CD8-positive, alpha-beta memory T cell (primary cell): ENCODE measurements around the gene RPS5. TPM values are rescaled to one million over a fixed set of nuclear protein-coding genes. Genes with fewer than 3 reads are reported as not detected.

Experiments
- CTCF ChIA-PET: fragments of 350-600 bp; sonication (Branson Sonifier 250); formaldehyde crosslinking; loops from one replicate; lab custom pipeline; 2021; ENCODE audit warnings: antibody characterized with exemption; lab: Charles Lee
- POLR2A ChIA-PET: fragments of 350-600 bp; sonication (Branson Sonifier 250); formaldehyde crosslinking; loops from one replicate; lab custom pipeline; 2021; ENCODE audit warnings: antibody characterized with exemption; lab: Charles Lee
- DNase-seq, 5 donors: peaks; one replicate each; pipeline versions ENCODE4 v3.0.0 to v3.0.0-alpha.2; 2020 to 2022; ENCODE audit warnings: mixed read lengths in 1 of 5
- H3K27ac ChIP-seq: one replicate; pipeline ENCODE4 v1.7.0; 2013; ENCODE audit warnings: low read depth, mild to moderate bottlenecking, low read length, moderate library complexity
- H3K27me3 ChIP-seq: 2 replicates; pipeline ENCODE4 v1.7.0; 2013; ENCODE audit warnings: low read length, mild to moderate bottlenecking; ENCODE audit not compliant: insufficient read depth, poor library complexity, severe bottlenecking
- H3K36me3 ChIP-seq: 2 replicates; pipeline ENCODE4 v1.7.0; 2013; ENCODE audit warnings: mild to moderate bottlenecking, low read length, moderate library complexity; ENCODE audit not compliant: insufficient read depth
- H3K4me1 ChIP-seq: 2 replicates; pipeline ENCODE4 v1.7.0; 2013; ENCODE audit warnings: mild to moderate bottlenecking, low read length, moderate library complexity; ENCODE audit not compliant: insufficient read depth
- H3K4me3 ChIP-seq: 2 replicates; pipeline ENCODE4 v1.7.0; 2013; ENCODE audit warnings: mild to moderate bottlenecking, low read length
- H3K9me3 ChIP-seq: 2 replicates; pipeline ENCODE4 v1.7.0; 2013; ENCODE audit warnings: mild to moderate bottlenecking, low read length
- H3K27ac Mint-ChIP-seq, 8 donors: one replicate each; pipeline ENCODE4 v1.8.0; 2020 to 2021; ENCODE audit warnings: mixed read lengths in 8 of 8, mild to moderate bottlenecking in 6 of 8, inconsistent platforms in 3 of 8, moderate library complexity in 3 of 8
- H3K27me3 Mint-ChIP-seq, 2 donors: one replicate each; pipeline ENCODE4 v1.8.0; 2020 to 2021; ENCODE audit warnings: mixed read lengths in 2 of 2, mild to moderate bottlenecking in 1 of 2, moderate library complexity in 1 of 2
- H3K36me3 Mint-ChIP-seq, 3 donors: one replicate each; pipeline ENCODE4 v1.8.0; 2020 to 2021; ENCODE audit warnings: mixed read lengths in 3 of 3, inconsistent platforms in 1 of 3, mild to moderate bottlenecking in 1 of 3
- H3K4me1 Mint-ChIP-seq, 3 donors: one replicate each; pipeline ENCODE4 v1.8.0; 2020 to 2021; ENCODE audit warnings: mixed read lengths in 3 of 3, inconsistent platforms in 1 of 3, mild to moderate bottlenecking in 1 of 3
- H3K4me3 Mint-ChIP-seq, 7 donors: one replicate each; pipeline ENCODE4 v1.8.0; 2020 to 2021; ENCODE audit warnings: mixed read lengths in 7 of 7, mild to moderate bottlenecking in 6 of 7, moderate library complexity in 4 of 7, inconsistent platforms in 2 of 7
- H3K9me3 Mint-ChIP-seq, 5 donors: one replicate each; pipeline ENCODE4 v1.8.0; 2020 to 2022; ENCODE audit warnings: mixed read lengths in 5 of 5, mild to moderate bottlenecking in 3 of 5, moderate library complexity in 2 of 5, inconsistent platforms in 1 of 5
- polyA plus RNA-seq: library from polyadenylated mRNA; unstranded; fragments of 300-500 nt; fragmentation: Illumina TruSeq; gene quantifications from one replicate; pipeline ENCODE4 v1.2.3, GENCODE V29; 2021
- total RNA-seq, 2 experiments: library from RNA; stranded (reverse); gene quantifications; one replicate each; pipeline ENCODE4 v1.2.3, GENCODE V29; 2021

The RPS5 gene
- total and polyA plus RNA-seq, 3 experiments from 2014 or later: 1,069 to 1,639 (median 1,588) TPM

GRCh38 chr19:58407658-58408151 is 20.6 kb downstream of the RPS5 start:
- Histone ChIP-seq H3K9me3 (no peaks in the 10 kb centered on the region), H3K27ac (peak overlapping the region; percentile 93), H3K27me3 (no peaks in the 10 kb centered on the region), H3K36me3 (no peaks in the 10 kb centered on the region), H3K4me3 (peak overlapping the region; percentile 94), H3K4me1 (peaks cover 18% of the 10 kb centered on the region)
- CTCF ChIA-PET: no interaction called here
- no peaks in the 10 kb centered on the region for H3K9me3 Mint-ChIP-seq
- DNase-seq: no peak
- peak overlapping the region; percentile 94 to 98 (median 96) for H3K27ac Mint-ChIP-seq
- H3K27me3 Mint-ChIP-seq: no peaks in the 10 kb centered on the region
- H3K36me3 Mint-ChIP-seq: peaks cover 0 to 7% (median 0%) of the 10 kb centered on the region in 3 donors
- peaks cover 29 to 42% (median 35%) of the 10 kb centered on the region in 3 donors for H3K4me1 Mint-ChIP-seq
- POLR2A ChIA-PET: interaction anchor here (0.5 to 1.6 kb wide), 7 partner anchors 26 to 167 kb away, joined by 3 to 10 read pairs (median 3); partner anchors contain the start of genes ZNF132, ZNF324B, ZNF497 and ZNF837
- H3K4me3 Mint-ChIP-seq: peak overlapping the region; percentile 94 to 97 (median 96)

GRCh38 chr19:58408152-58409009 is 21.3 kb downstream of the RPS5 start, which contains the start of gene ZNF584:
Gene ZNF584 (plus strand): TSS chr19:58408649. CDS start chr19:58409148, 499 bp downstream.
- Histone ChIP-seq H3K36me3 (no peaks in the 10 kb centered on the region), H3K27me3 (no peaks in the 10 kb centered on the region), H3K27ac (peak within 1 kb of the TSS; percentile 93), H3K9me3 (no peaks in the 10 kb centered on the region), H3K4me3 (peak within 1 kb of the TSS; percentile 94), H3K4me1 (peaks cover 18% of the 10 kb centered on the region)
- H3K27ac Mint-ChIP-seq: peak within 1 kb of the TSS; percentile 94 to 98 (median 96)
- H3K4me3 Mint-ChIP-seq: peak within 1 kb of the TSS; percentile 94 to 97 (median 96)
- peaks cover 0 to 7% (median 0%) of the 10 kb centered on the region in 3 donors for H3K36me3 Mint-ChIP-seq
- peak; percentile 90 to 95 (median 91) for DNase-seq
- no peaks in the 10 kb centered on the region for H3K27me3 Mint-ChIP-seq
- CTCF ChIA-PET: interaction anchor here (0.8 to 1.0 kb wide), 3 partner anchors 11 to 104 kb away, joined by 3 to 4 read pairs (median 3); no protein-coding TSS in a partner anchor
- H3K9me3 Mint-ChIP-seq: no peaks in the 10 kb centered on the region
- H3K4me1 Mint-ChIP-seq: peaks cover 29 to 38% (median 35%) of the 10 kb centered on the region in 3 donors
- POLR2A ChIA-PET: interaction anchor here (0.5 to 1.6 kb wide), 10 partner anchors 27 to 494 kb away, joined by 3 to 10 read pairs (median 3); partner anchors contain the start of genes ZNF132, ZNF324B, ZNF497 and ZNF8

- peak overlapping the region; percentile 94 to 97 (median 96) for H3K4me3 Mint-ChIP-seq
- H3K4me1 Mint-ChIP-seq: peaks cover 29 to 38% (median 35%) of the 10 kb centered on the region in 3 donors
- Histone ChIP-seq H3K27ac (peak overlapping the region; percentile 93), H3K27me3 (no peaks in the 10 kb centered on the region), H3K9me3 (no peaks in the 10 kb centered on the region), H3K4me3 (peak overlapping the region; percentile 94), H3K36me3 (no peaks in the 10 kb centered on the region), H3K4me1 (peaks cover 18% of the 10 kb centered on the region)
- no peaks in the 10 kb centered on the region for H3K9me3 Mint-ChIP-seq
- ChIA-PET CTCF (interaction anchor here (0.9 to 1.0 kb wide), 2 partner anchors 10 to 104 kb away, joined by 3 to 4 read pairs; no protein-coding TSS in a partner anchor), POLR2A (interaction anchor here (0.5 to 1.6 kb wide), 6 partner anchors 31 to 495 kb away, joined by 3 to 10 read pairs (median 3); partner anchors contain the start of genes ZNF132, ZNF497, ZNF8 and ZSCAN22)
- peaks cover 0 to 7% (median 0%) of the 10 kb centered on the region in 3 donors for H3K36me3 Mint-ChIP-seq
- H3K27me3 Mint-ChIP-seq: no peaks in the 10 kb centered on the region
- DNase-seq: no peak
- peak overlapping the region; percentile 40 to 96 (median 76) for H3K27ac Mint-ChIP-seq
Measured at GRCh38 chr19:58409010-58409790, 22.1 kb downstream of the RPS5 start.

- H3K27me3 ChIP-seq: no peaks in the 10 kb centered on the region
- CTCF ChIA-PET: no interaction called here
- no peak for DNase-seq
- peaks cover 19 to 48% (median 23%) of the 10 kb centered on the region in 3 donors for H3K36me3 Mint-ChIP-seq
- peaks cover 7% of the 10 kb centered on the region for H3K36me3 ChIP-seq
- H3K4me3 ChIP-seq: no peak overlapping the region
- no peaks in the 10 kb centered on the region for H3K4me1 Mint-ChIP-seq
- H3K9me3 Mint-ChIP-seq: no peaks in the 10 kb centered on the region
- H3K4me3 Mint-ChIP-seq: no peak overlapping the region
- H3K4me1 ChIP-seq: no peaks in the 10 kb centered on the region
- no peak overlapping the region for H3K27ac ChIP-seq
- H3K9me3 ChIP-seq: no peaks in the 10 kb centered on the region
- POLR2A ChIA-PET: no interaction called here
- peak overlapping the region in 2 of 8 donors; percentile 21 to 52 for H3K27ac Mint-ChIP-seq
- no peaks in the 10 kb centered on the region for H3K27me3 Mint-ChIP-seq
Measured at GRCh38 chr19:58416604-58417003, 29.5 kb downstream of the RPS5 start.

- Mint-ChIP-seq H3K27ac (no peak overlapping the region), H3K36me3 (peaks cover 19 to 48% (median 25%) of the 10 kb centered on the region in 3 donors), H3K4me3 (no peak overlapping the region), H3K4me1 (no peaks in the 10 kb centered on the region), H3K27me3 (no peaks in the 10 kb centered on the region), H3K9me3 (no peaks in the 10 kb centered on the region)
- Histone ChIP-seq H3K27me3 (no peaks in the 10 kb centered on the region), H3K27ac (no peak overlapping the region), H3K36me3 (peaks cover 7% of the 10 kb centered on the region), H3K4me1 (no peaks in the 10 kb centered on the region), H3K9me3 (no peaks in the 10 kb centered on the region), H3K4me3 (no peak overlapping the region)
- CTCF ChIA-PET: no interaction called here
- no peak for DNase-seq
- POLR2A ChIA-PET: no interaction called here
Measured at GRCh38 chr19:58417071-58417470, 30.0 kb downstream of the RPS5 start.

- H3K4me1 ChIP-seq: no peaks in the 10 kb centered on the region
- peaks cover 3 to 39% (median 15%) of the 10 kb centered on the region in 3 donors for H3K36me3 Mint-ChIP-seq
- peaks cover 9 to 57% (median 46%) of the 10 kb centered on the region in 5 donors for H3K9me3 Mint-ChIP-seq
- no peak overlapping the region for H3K4me3 ChIP-seq
- H3K27me3 ChIP-seq: no peaks in the 10 kb centered on the region
- no peaks in the 10 kb centered on the region for H3K4me1 Mint-ChIP-seq
- no peak overlapping the region for H3K27ac ChIP-seq
- no peak overlapping the region for H3K27ac Mint-ChIP-seq
- no peak for DNase-seq
- H3K9me3 ChIP-seq: peaks cover 53% of the 10 kb centered on the region
- no peak overlapping the region for H3K4me3 Mint-ChIP-seq
- ChIA-PET POLR2A (no interaction called here), CTCF (no interaction called here)
- H3K36me3 ChIP-seq: peaks cover 3% of the 10 kb centered on the region
- peaks cover 0 to 1% of the 10 kb centered on the region in 2 donors for H3K27me3 Mint-ChIP-seq
Measured at GRCh38 chr19:58428617-58429016, 41.5 kb downstream of the RPS5 start.

- H3K4me1 Mint-ChIP-seq: no peaks in the 10 kb centered on the region
- H3K27me3 ChIP-seq: no peaks in the 10 kb centered on the region
- H3K9me3 Mint-ChIP-seq: peaks cover 9 to 69% (median 57%) of the 10 kb centered on the region in 5 donors
- peaks cover 64% of the 10 kb centered on the region for H3K9me3 ChIP-seq
- H3K4me3 ChIP-seq: no peak overlapping the region
- no peak overlapping the region for H3K27ac ChIP-seq
- H3K4me1 ChIP-seq: no peaks in the 10 kb centered on the region
- ChIA-PET CTCF (no interaction called here), POLR2A (no interaction called here)
- DNase-seq: no peak
- peaks cover 15% of the 10 kb centered on the region for H3K36me3 ChIP-seq
- H3K27me3 Mint-ChIP-seq: peaks cover 0 to 1% of the 10 kb centered on the region in 2 donors
- no peak overlapping the region for H3K4me3 Mint-ChIP-seq
- peaks cover 8 to 49% (median 27%) of the 10 kb centered on the region in 3 donors for H3K36me3 Mint-ChIP-seq
- no peak overlapping the region for H3K27ac Mint-ChIP-seq
Measured at GRCh38 chr19:58429745-58430144, 42.7 kb downstream of the RPS5 start.
